GM19463 (cell line): ENCODE results near the gene YEATS2.
"Not testable (repeated sequence)": the region's sequence is repeated elsewhere in the genome, so short reads cannot be mapped to it uniquely, and the experiment has no call there.

Experiments used
- ATAC-seq: cut with Tn5 transposase; IDR thresholded peaks from one replicate; pipeline ENCODE4 v1.9.1; 2021; ENCODE audit warnings: mild to moderate bottlenecking, moderate library complexity; ENCODE audit not compliant: unreplicated experiment

Gene YEATS2

GRCh38 chr3:183775781-183776180, 78.2 kb downstream of the YEATS2 start:
- ATAC-seq = no peak

- ATAC-seq = not testable (repeated sequence)
These were observed 78.9 kb downstream of the YEATS2 start for GRCh38 chr3:183776451-183776850.

- no peak for ATAC-seq
These were observed 79.5 kb downstream of the YEATS2 start for GRCh38 chr3:183777016-183777618.

- no peak for ATAC-seq
These were observed 82.4 kb downstream of the YEATS2 start for GRCh38 chr3:183779896-183780465.

GRCh38 chr3:183781246-183781645, 83.6 kb downstream of the YEATS2 start:
- ATAC-seq = no peak

- no peak for ATAC-seq
These were observed 85.1 kb downstream of the YEATS2 start for GRCh38 chr3:183782576-183783276.

GRCh38 chr3:183784503-183784902, 86.9 kb downstream of the YEATS2 start:
- ATAC-seq = not testable (repeated sequence)

- ATAC-seq = no peak
These were observed 92.2 kb downstream of the YEATS2 start for GRCh38 chr3:183789826-183790225.

- ATAC-seq = no peak
These were observed 93.1 kb downstream of the YEATS2 start for GRCh38 chr3:183790700-183791099.

- no peak for ATAC-seq
These were observed 95.4 kb downstream of the YEATS2 start for GRCh38 chr3:183792976-183793375.

GRCh38 chr3:183794452-183794851, 96.9 kb downstream of the YEATS2 start:
- no peak for ATAC-seq

- ATAC-seq = no peak
These were observed 98.8 kb downstream of the YEATS2 start for GRCh38 chr3:183796372-183796771.

- ATAC-seq = no peak
These were observed 100.4 kb downstream of the YEATS2 start for GRCh38 chr3:183797996-183798395.

GRCh38 chr3:183799461-183799860, 101.9 kb downstream of the YEATS2 start:
- ATAC-seq = no peak

- ATAC-seq = no peak
These were observed 102.8 kb downstream of the YEATS2 start for GRCh38 chr3:183800243-183800863.

GRCh38 chr3:183801601-183802000, 104.0 kb downstream of the YEATS2 start:
- no peak for ATAC-seq

GRCh38 chr3:183802989-183803388, 105.4 kb downstream of the YEATS2 start:
- no peak for ATAC-seq

GRCh38 chr3:183807209-183807728, 109.7 kb downstream of the YEATS2 start:
- no peak for ATAC-seq

GRCh38 chr3:183807881-183808280, 110.3 kb downstream of the YEATS2 start:
- no peak for ATAC-seq

GRCh38 chr3:183808355-183808754, 110.8 kb downstream of the YEATS2 start:
- no peak for ATAC-seq

- no peak for ATAC-seq
These were observed 111.7 kb downstream of the YEATS2 start for GRCh38 chr3:183809270-183809669.
